ENCODE data around the gene KCNH8. TPM values are rescaled to one million over a fixed set of nuclear protein-coding genes. Genes with fewer than 3 reads are reported as not detected.

KCNH8 gene
- total and polyA plus RNA-seq, 3 donors from 2014 or later: 2.0 to 8.9 (median 7.1) TPM

DNA sequence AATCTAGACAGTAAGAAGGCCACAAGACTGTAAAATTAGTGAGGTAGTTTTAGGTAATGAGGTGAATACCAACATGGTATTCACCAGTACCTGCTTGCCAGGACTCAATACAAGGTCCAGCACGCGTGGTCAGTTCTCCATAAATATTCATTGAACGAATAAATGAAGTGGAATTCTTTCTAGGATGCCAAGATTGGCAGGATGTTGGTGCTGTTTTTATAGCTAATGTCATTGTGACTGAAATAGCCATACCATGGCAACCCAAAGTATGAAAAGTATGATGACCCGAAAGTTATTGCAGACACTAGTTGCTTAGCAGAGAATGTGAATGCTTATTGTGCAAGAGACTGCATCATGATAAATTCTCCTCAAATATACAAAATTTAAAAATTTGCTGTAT is 307.2 kb downstream of the KCNH8 start:
- no peaks in the 10 kb centered on the region for H3K4me1 ChIP-seq
- no peaks in the 10 kb centered on the region for H3K27me3 ChIP-seq
- intact Hi-C loops (cut with DNase I; ENCODE audit: low total_unique reads): no loop called here
- no peak overlapping the region for H3K4me3 ChIP-seq
- no peaks in the 10 kb centered on the region for H3K36me3 ChIP-seq (ENCODE audit: low read depth, missing control alignments)
- TF ChIP-seq CTCF (IDR thresholded peaks at IDR 0.05): no peak
- no peak for TF ChIP-seq POLR2A (IDR thresholded peaks at IDR 0.05)
- no peak for DNase-seq
- WGBS, 2 donors: 88 to 91% methylated on average over 4 of the region's 4 CpGs
- no peaks in the 10 kb centered on the region for H3K9me3 ChIP-seq
- no peak overlapping the region for H3K27ac ChIP-seq

- Histone ChIP-seq H3K27me3 (no peaks in the 10 kb centered on the region), H3K9me3 (no peaks in the 10 kb centered on the region), H3K4me1 (no peaks in the 10 kb centered on the region), H3K36me3 (ENCODE audit: low read depth, missing control alignments) (no peaks in the 10 kb centered on the region), H3K4me3 (no peak overlapping the region), H3K27ac (no peak overlapping the region)
- 43 to 54% methylated on average over 3 of the region's 3 CpGs for WGBS, 2 donors
- no peak for DNase-seq
- TF ChIP-seq POLR2A (IDR thresholded peaks at IDR 0.05) (no peak), CTCF (IDR thresholded peaks at IDR 0.05) (no peak)
- intact Hi-C loops (cut with DNase I; ENCODE audit: low total_unique reads): no loop called here
These were observed 308.4 kb downstream of the KCNH8 start for GRCh38 chr3:19456738-19457137.

- no peaks in the 10 kb centered on the region for H3K27me3 ChIP-seq
- no peaks in the 10 kb centered on the region for H3K9me3 ChIP-seq
- no peak overlapping the region for H3K27ac ChIP-seq
- no peak for DNase-seq
- 81 to 85% methylated on average over 3 of the region's 3 CpGs for WGBS, 2 donors
- TF ChIP-seq POLR2A (IDR thresholded peaks at IDR 0.05): no peak
- TF ChIP-seq CTCF (IDR thresholded peaks at IDR 0.05): no peak
- intact Hi-C loops (cut with DNase I; ENCODE audit: low total_unique reads): no loop called here
- no peaks in the 10 kb centered on the region for H3K36me3 ChIP-seq (ENCODE audit: low read depth, missing control alignments)
- H3K4me3 ChIP-seq: no peak overlapping the region
- H3K4me1 ChIP-seq: no peaks in the 10 kb centered on the region
These were observed 309.1 kb downstream of the KCNH8 start for GRCh38 chr3:19457449-19457848.

GRCh38 chr3:19467761-19468160 is 319.5 kb downstream of the KCNH8 start:
- Histone ChIP-seq H3K36me3 (ENCODE audit: low read depth, missing control alignments) (peaks cover 3% of the 10 kb centered on the region), H3K4me3 (no peak overlapping the region), H3K9me3 (no peaks in the 10 kb centered on the region), H3K27me3 (no peaks in the 10 kb centered on the region), H3K4me1 (no peaks in the 10 kb centered on the region), H3K27ac (no peak overlapping the region)
- TF ChIP-seq CTCF (IDR thresholded peaks at IDR 0.05) (no peak), POLR2A (IDR thresholded peaks at IDR 0.05) (no peak)
- DNase-seq: no peak
- intact Hi-C loops (cut with DNase I; ENCODE audit: low total_unique reads): no loop called here

DNA sequence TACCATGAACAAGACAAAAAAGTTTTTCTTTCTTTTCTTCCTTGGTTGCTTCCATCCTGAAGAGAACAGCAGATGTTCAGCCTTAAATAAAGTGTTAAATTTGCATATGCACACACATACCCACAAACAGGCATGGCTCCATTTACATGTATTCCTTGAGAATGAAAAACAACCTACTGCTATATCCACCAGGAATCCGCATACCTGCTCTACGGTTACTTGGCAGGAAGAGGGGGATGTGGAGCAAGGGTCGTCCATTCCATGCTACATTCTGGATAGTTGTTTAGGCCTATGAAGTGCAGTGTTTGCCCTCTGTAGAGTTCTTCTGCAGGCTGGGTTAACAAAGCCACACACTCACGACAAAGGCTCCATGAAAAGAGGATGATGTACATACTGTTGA is 322.8 kb downstream of the KCNH8 start:
- Histone ChIP-seq H3K9me3 (no peaks in the 10 kb centered on the region), H3K4me1 (no peaks in the 10 kb centered on the region), H3K36me3 (ENCODE audit: low read depth, missing control alignments) (peaks cover 3% of the 10 kb centered on the region), H3K27me3 (no peaks in the 10 kb centered on the region), H3K4me3 (no peak overlapping the region), H3K27ac (no peak overlapping the region)
- intact Hi-C loops (cut with DNase I; ENCODE audit: low total_unique reads): no loop called here
- TF ChIP-seq POLR2A (IDR thresholded peaks at IDR 0.05) (no peak), CTCF (IDR thresholded peaks at IDR 0.05) (no peak)
- DNase-seq: no peak
- WGBS, 2 donors: 57 to 76% methylated on average over 4 of the region's 4 CpGs
